SHP77 treated with DMSO at 0.1 percent for 48 hours (cell line): Measurements from ENCODE around the gene RHOH.

Experiments
- DNase-seq: peaks from one replicate; lab custom pipeline; 2025; lab: John Stamatoyannopoulos, UW

The RHOH gene

GRCh38 chr4:40190019-40190418, 6.8 kb upstream of the RHOH start:
- DNase-seq: peak; percentile 47

- no peak for DNase-seq
Measured at GRCh38 chr4:40190465-40190864, 6.4 kb upstream of the RHOH start.

GRCh38 chr4:40190880-40191815, 5.7 kb upstream of the RHOH start:
- peak; percentile 59 for DNase-seq

DNA sequence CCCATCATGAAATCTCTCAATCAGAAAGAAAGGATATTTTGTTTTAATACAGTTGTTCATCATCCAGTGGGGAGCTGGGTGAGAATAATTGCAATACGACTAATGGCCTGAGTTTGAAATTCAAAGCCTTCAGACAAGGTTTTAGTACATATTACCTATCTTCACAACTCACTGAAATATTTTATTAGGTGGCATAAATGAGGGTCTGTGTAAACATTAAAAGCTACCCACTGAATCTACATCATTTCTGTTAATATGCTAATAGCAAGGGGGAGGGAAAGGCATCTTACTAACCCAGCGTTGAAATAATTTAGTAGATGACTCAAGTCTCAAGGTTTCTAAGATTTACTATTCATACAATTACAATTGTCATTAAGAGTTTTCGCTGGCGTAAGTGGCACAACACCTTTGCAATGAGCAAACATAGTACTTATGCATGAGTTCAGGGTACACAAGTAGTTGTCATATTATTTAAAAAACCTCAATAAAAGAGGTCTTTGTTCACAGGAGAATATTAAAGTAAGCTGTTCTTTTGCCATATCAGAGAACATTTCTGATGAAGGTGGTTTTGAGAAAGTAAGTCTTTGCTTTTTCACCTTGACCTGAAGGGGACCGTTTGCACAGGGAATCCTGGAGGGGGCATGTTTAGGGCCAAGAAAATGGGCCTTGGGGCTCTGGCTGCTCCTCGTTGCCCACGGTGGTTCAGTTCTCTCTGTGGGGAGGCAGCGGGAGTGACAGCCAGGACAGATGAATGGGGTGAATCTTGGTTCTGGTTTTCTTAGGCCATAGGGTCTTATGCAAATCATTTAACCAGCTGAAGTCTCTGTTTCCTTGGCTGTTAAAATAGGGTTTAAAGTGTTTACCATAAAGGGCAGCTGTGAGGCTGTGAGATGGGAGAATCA, 4.5 kb upstream of the RHOH start:
- peak; percentile 8 for DNase-seq

DNA sequence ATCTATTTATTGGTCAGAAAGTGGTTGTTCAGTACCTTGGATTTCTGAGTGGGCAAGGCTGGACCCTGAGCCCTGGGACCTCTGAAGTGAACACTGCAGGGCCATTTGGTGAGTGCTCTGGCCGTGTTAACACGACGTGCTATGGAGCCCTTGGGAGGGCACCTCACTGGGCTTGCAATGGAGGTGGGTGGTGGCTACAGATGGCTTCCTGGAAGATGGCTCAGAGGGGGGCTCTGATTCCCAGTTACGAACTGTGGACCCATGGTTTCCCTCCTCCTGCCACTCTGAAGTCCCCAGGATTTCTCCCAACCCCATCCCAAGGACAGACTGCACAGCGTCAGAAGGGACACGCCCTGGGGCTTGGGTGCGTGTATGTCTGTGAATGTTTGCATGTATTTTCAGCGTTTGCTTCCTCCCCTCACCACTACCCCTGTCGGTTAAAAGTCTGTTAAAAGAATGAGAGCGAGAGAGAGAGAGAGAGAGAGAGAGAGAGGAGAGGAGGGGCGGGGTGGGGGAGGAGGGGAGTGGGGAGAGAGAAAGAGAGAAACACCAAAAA, 3.7 kb upstream of the RHOH start:
- DNase-seq: no peak

GRCh38 chr4:40193578-40193977, 3.3 kb upstream of the RHOH start:
- no peak for DNase-seq

DNA sequence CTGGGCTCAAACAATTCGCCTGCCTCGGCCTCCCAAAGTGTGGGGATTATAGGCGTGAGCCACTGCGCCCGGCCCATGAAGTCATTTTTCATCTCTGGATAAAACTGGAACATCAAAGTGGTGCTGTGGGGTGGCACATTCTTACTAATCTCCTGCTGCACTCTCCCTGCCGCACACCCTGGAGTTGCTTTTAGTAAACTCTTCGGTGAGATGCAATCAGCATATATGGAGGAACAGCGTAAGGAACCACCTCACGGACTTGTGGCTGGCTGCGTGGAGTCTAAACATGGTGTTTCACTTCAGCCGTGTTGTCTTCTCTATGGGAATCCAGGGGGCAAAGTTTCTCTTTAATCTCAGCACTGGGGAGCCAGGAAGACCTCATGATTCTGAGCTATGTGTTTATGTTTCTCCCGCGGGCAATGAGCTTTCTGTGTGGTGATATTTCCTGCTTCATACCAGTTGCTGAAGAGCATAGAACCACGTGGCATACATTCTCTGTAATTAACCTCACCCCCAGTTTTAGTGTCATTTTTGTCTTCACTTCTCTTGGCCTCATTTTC, 2.1 kb upstream of the RHOH start:
- no peak for DNase-seq

- DNase-seq: no peak
Measured at GRCh38 chr4:40195182-40196177, 1.4 kb upstream of the RHOH start.

DNA sequence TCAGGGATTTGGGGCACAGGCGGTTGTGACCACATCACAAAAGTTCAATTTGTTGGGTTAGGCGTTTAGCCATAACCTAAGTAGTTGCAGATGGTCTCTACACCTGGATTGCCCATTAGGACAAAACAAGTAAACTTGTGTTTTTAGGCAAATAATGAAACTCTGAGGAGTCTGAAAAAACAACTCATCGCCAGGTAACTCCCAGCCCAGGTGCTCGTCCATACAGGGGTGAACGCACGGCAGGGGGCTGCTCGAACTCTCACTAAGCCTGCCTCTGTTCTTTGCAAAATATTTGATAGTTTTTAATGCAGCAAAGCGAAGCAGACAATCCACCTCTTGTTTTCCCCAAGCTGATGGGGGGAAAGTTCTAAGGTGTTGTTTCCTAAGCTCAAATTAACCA, 559 bp upstream of the RHOH start:
- DNase-seq: no peak

GRCh38 chr4:40197879-40198689, 1.3 kb downstream of the RHOH start:
- no peak for DNase-seq

GRCh38 chr4:40199179-40199670, 2.4 kb downstream of the RHOH start:
- DNase-seq: no peak

DNA sequence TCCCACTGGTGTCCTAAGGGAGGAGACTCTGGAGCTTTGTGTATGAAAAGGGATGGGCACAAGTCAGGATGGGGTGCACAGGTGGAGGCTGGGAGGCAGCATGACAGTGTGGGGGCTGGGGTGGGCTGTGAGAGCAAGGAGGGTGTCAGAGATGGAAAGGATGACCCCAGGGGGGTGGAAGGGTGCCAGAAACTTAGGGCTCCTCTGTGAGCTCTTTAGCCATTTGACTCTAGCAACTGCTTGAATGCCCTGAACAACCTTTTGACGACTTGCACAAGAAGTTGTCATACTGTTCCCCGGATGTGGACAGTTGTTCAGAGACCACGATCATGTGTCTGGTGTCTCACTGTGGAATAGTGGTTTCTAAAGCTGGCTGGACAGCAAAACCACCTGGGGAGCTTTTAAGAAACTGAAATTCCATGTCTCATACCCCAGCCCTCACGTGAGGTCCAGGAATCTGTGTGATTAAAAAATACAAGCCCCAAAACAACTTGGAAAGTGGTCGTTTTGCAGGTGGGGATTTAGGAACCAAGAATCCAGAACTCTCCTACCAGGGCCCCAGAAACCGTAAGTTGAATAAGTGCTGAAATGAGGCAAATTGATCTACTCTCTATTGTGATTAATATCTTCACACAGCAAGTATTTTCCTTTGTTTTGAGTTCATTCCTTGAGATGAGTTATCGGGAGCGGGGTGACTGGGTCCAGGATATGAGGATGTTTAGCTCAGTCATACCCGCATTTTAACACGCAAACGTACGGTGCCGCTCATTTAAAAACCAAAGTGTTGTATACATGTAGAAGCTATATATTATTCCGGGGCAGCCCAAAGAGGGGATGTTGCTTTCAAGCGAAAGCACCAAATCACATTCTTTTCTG, 3.4 kb downstream of the RHOH start:
- no peak for DNase-seq

DNA sequence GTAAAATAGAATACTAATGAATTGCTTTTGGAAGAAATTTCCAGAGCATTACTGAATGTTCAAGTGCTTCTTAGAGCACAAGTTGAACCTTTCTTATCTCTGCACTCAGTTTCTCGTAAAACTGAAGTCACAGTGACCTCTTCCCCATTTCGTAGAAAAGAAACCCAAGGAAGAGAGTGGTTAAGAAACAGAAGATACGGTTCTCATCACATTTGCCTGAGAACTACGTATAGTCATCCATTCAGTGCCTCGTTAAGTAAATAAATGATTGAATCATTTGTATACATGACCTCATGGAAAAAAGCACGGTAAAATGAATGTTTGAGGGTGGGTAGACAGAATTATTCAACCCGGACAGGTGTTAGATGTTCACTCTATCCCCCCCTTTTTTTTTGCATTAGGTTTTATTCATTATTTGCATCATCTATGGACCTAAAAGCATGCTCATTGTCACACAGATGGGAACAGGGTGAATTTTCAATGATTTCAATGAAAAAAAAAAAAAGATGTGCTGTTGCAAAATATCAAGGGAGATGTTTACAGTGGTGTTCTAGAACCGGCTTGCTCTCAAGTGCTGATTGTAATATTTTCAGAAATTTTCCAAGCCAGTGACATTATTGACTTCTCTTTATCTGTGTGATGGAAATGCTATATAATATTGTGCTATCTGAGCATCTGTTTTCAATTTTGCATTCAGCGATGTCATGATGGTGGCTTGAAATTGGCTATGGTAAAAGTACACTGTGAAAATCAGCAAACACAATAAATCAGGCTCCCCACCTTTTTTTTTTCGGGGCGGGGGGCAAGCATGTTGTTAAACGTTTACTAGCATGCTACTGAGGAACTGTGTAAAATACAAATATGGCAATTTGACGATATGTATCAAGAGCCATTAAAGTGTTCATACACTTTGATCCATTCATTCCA, 4.3 kb downstream of the RHOH start:
- DNase-seq: peak; percentile 24

DNA sequence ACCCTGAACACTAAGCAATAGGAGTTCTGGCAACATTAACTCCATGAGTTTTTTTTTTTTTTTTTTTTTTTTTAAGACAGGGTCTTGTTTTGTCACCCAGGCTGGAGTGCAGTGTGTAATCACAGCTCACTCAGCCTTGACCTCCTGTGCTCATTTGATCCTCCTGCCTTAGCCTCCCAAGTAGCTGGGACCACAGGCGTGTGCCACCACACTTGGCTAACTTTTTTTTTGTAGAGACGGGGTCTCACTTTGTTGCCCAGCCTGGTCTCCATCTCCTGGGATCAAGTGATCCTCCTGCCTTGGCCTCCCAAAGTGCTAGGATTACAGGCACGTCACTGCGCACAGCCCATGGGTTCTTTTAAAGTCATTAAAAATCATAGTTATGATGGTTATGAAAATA, 5.1 kb downstream of the RHOH start:
- no peak for DNase-seq

DNA sequence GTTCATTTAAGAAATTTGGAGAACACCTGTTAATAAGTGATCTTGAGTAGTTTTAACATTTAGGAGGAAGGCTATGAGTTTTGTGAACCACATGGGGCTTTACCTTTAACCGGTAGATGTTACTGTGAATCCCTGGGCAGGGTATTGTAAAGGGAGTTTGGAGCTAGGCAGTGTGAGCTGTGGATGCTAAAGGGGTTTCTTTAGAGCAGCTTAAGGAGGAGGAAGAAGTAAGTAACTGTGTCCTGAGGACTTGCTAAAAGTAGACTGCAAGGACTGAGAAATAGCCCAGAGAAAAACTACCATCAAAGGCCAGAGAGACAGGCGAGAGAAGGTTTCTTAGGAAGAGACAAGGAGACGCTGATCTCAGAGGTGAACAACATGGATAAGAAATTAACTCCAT, 5.6 kb downstream of the RHOH start:
- no peak for DNase-seq

- DNase-seq: no peak
Measured at GRCh38 chr4:40204507-40205258, 7.9 kb downstream of the RHOH start.
